Measurements from ENCODE around the gene NRN1L.
A peak's percentile ranks its signal among the peaks of the same experiment; 100 is the strongest.
"Not testable (repeated sequence)": the region's sequence is repeated elsewhere in the genome, so short reads cannot be mapped to it uniquely, and the experiment has no call there.

The NRN1L gene

DNA sequence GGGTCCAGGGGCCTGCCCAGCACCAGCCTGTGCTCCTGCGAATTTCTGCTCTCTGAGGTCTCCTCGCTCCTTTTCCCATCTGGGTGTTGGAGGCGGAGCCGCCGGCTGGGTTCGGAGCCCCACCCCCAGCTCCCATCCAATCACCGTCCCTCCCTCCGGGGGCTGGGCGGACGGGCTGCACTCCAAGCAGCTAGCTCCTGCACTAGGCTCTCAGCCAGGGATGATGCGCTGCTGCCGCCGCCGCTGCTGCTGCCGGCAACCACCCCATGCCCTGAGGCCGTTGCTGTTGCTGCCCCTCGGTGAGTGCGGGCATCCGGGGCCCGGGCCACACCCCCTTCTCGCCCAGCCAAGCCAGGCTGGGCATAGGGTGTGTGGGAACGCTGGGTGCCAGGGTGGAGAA is at the start of gene NRN1L:
Gene NRN1L (plus strand): TSS at position 202 of the 400 bp plus-strand sequence. CDS start 19 bp downstream, at position 221.
- Histone ChIP-seq H3K27me3 (ENCODE audit: insufficient read depth, insufficient read length) (no peaks in the 10 kb centered on the region), H3K9ac (ENCODE audit: insufficient read length, low read depth) (peak within 1 kb of the TSS; percentile 66), H3K4me3 (ENCODE audit: insufficient read length, low read depth) (peak within 1 kb of the TSS; percentile 24), H3K36me3 (ENCODE audit: insufficient read depth, insufficient read length, low read length) (peaks cover 57% of the 10 kb centered on the region), H3K9me3 (ENCODE audit: insufficient read depth, low read length) (no peaks in the 10 kb centered on the region), H3K4me1 (ENCODE audit: insufficient read depth, insufficient read length) (peaks cover 20% of the 10 kb centered on the region)
- peak; percentile 86 for DNase-seq (ENCODE audit: low read depth, low spot score)
- TF ChIP-seq SUZ12 (IDR thresholded peaks at IDR 0.05; ENCODE audit: extremely low read depth, insufficient read depth, insufficient read length): no peak
- TF ChIP-seq YY1 (IDR thresholded peaks at IDR 0.05; ENCODE audit: insufficient read depth, insufficient read length): no peak
- no peak for TF ChIP-seq ZNF274 (IDR thresholded peaks at IDR 0.05; ENCODE audit: low read depth, low read length)

DNA sequence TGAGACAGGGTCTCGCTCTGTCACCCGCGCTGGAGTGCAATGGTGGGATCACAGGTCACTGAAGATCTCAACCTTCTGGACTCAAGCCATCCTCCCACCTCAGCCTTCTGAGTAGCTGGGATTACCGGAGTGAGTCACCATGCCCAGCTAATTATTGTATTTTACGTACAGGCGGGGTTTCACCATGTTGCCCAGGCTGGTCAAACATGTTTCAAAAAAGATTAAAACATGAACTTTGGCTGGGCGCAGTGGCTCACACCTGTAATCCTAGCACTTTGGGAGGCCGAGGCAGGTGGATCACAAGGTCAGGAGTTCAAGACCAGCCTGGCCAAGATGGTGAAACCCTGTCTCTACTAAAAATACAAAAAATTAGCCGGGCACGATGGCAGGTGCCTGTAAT is 47.5 kb upstream of the NRN1L start:
- H3K4me3 ChIP-seq (ENCODE audit: insufficient read length, low read depth); H3K36me3 ChIP-seq (ENCODE audit: insufficient read depth, insufficient read length, low read length); H3K9me3 ChIP-seq (ENCODE audit: insufficient read depth, low read length); H3K4me1 ChIP-seq (ENCODE audit: insufficient read depth, insufficient read length); DNase-seq (ENCODE audit: low read depth, low spot score); H3K27me3 ChIP-seq (ENCODE audit: insufficient read depth, insufficient read length); H3K9ac ChIP-seq (ENCODE audit: insufficient read length, low read depth): not testable (repeated sequence)

DNA sequence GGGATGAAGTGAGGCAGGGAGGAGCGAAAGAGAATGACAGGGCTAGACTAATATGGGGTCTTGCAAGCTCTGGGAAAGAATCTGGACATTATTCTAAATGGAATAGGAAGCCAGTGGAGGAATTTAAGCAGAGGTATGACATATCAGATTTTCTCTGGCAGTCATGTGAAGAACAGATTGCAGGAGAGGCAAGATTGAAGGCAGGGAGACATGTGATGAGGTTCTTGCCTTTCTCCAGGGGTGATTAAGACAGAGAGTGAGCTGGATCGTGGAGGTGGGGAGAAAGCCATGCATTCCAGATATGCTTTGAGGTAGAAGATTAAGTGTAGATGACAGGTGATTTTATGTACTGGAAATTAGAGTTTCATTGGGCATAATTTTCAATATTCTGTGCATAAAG is 46.9 kb upstream of the NRN1L start:
- Histone ChIP-seq H3K9me3 (ENCODE audit: insufficient read depth, low read length) (no peaks in the 10 kb centered on the region), H3K9ac (ENCODE audit: insufficient read length, low read depth) (no peak overlapping the region), H3K4me3 (ENCODE audit: insufficient read length, low read depth) (no peak overlapping the region), H3K4me1 (ENCODE audit: insufficient read depth, insufficient read length) (no peaks in the 10 kb centered on the region), H3K27me3 (ENCODE audit: insufficient read depth, insufficient read length) (peaks cover 5% of the 10 kb centered on the region), H3K36me3 (ENCODE audit: insufficient read depth, insufficient read length, low read length) (peaks cover under 1% of the 10 kb centered on the region)
- no peak for DNase-seq (ENCODE audit: low read depth, low spot score)
- no peak for TF ChIP-seq SUZ12 (IDR thresholded peaks at IDR 0.05; ENCODE audit: extremely low read depth, insufficient read depth, insufficient read length)
- no peak for TF ChIP-seq ZNF274 (IDR thresholded peaks at IDR 0.05; ENCODE audit: low read depth, low read length)

DNA sequence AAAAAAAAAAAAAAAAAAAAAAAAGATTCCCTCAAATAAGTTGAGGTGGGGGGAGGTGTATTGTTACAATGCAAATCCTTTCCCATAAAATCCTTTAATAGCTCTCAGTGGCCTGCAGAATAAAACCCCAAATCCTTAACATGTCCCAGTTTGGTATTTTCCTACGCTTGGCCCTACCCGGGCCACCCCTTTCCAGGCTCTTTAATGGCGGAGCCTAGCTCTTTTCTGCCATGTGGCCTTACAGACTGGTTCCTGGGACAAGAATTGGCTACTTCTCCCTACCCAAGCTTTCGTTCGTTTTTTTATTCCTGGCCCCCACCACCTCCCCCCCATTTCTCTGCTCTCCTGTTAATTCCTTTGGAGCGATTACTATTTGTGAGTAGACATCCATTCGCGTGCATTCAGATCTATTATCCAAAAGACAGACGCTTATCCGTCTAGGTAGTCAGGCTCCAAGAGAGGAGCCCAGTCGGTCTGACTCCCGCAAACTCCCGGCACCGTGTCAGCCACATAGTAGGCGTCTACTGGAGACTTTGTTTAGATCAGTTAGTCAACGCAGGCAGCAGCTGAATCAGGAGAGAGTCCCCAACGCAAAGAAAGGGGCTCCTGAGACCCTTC is 43.4 kb upstream of the NRN1L start:
- no peaks in the 10 kb centered on the region for H3K9me3 ChIP-seq (ENCODE audit: insufficient read depth, low read length)
- no peak for DNase-seq (ENCODE audit: low read depth, low spot score)
- H3K4me1 ChIP-seq (ENCODE audit: insufficient read depth, insufficient read length): peaks cover 4% of the 10 kb centered on the region
- H3K36me3 ChIP-seq (ENCODE audit: insufficient read depth, insufficient read length, low read length): peaks cover 30% of the 10 kb centered on the region
- no peaks in the 10 kb centered on the region for H3K27me3 ChIP-seq (ENCODE audit: insufficient read depth, insufficient read length)
- peak overlapping the region; percentile 95 for H3K4me3 ChIP-seq (ENCODE audit: insufficient read length, low read depth)
- TF ChIP-seq ZNF274 (IDR thresholded peaks at IDR 0.05; ENCODE audit: low read depth, low read length): no peak
- no peak for TF ChIP-seq SUZ12 (IDR thresholded peaks at IDR 0.05; ENCODE audit: extremely low read depth, insufficient read depth, insufficient read length)
- no peak for TF ChIP-seq YY1 (IDR thresholded peaks at IDR 0.05; ENCODE audit: insufficient read depth, insufficient read length)
- peak overlapping the region; percentile 98 for H3K9ac ChIP-seq (ENCODE audit: insufficient read length, low read depth)

DNA sequence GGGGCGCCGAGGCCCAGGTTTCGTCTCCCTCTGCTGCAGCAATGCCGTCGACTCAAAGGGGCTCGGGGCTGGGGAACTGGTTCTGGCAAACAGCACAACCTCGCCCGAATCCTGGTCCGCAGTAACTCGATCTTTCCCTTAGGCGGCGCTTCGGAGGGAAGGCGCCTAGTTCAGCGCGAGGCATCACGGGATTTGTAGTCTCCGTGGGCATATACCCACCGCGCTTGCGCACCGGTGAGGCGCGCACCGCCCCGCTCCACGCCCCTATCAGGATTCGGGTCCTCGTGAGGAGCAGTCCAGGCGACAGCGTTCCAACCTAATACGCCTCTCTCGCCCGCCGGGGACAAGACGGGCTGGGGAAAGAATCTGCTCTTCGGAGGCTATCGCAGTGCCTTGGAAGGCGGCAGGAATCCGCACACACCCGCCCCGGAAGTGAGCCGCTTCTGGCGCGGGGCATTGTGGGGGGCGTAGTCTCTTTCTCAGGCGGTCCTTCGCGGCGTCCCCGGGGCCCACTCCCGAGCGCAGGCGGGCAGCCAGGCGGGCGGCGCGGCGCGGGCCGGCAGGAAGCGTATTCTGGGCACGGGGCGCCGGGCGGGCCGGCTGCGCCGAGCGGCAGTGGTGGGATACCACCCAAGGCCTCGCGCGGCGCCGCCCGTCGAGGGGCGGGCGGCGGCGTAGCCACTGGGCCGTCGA is 42.7 kb upstream of the NRN1L start, which contains the start of gene THAP11:
Gene THAP11 (plus strand): TSS at position 505 of the 693 bp plus-strand sequence. CDS start 235 bp downstream, outside the sequence.
- peak within 1 kb of the TSS; percentile 98 for H3K9ac ChIP-seq (ENCODE audit: insufficient read length, low read depth)
- H3K27me3 ChIP-seq (ENCODE audit: insufficient read depth, insufficient read length): no peaks in the 10 kb centered on the region
- H3K4me3 ChIP-seq (ENCODE audit: insufficient read length, low read depth): peak within 1 kb of the TSS; percentile 95
- peak; percentile 98 for DNase-seq (ENCODE audit: low read depth, low spot score)
- H3K36me3 ChIP-seq (ENCODE audit: insufficient read depth, insufficient read length, low read length): peaks cover 30% of the 10 kb centered on the region
- TF ChIP-seq ZNF274 (IDR thresholded peaks at IDR 0.05; ENCODE audit: low read depth, low read length): no peak
- H3K4me1 ChIP-seq (ENCODE audit: insufficient read depth, insufficient read length): peaks cover 4% of the 10 kb centered on the region
- H3K9me3 ChIP-seq (ENCODE audit: insufficient read depth, low read length): no peaks in the 10 kb centered on the region

DNA sequence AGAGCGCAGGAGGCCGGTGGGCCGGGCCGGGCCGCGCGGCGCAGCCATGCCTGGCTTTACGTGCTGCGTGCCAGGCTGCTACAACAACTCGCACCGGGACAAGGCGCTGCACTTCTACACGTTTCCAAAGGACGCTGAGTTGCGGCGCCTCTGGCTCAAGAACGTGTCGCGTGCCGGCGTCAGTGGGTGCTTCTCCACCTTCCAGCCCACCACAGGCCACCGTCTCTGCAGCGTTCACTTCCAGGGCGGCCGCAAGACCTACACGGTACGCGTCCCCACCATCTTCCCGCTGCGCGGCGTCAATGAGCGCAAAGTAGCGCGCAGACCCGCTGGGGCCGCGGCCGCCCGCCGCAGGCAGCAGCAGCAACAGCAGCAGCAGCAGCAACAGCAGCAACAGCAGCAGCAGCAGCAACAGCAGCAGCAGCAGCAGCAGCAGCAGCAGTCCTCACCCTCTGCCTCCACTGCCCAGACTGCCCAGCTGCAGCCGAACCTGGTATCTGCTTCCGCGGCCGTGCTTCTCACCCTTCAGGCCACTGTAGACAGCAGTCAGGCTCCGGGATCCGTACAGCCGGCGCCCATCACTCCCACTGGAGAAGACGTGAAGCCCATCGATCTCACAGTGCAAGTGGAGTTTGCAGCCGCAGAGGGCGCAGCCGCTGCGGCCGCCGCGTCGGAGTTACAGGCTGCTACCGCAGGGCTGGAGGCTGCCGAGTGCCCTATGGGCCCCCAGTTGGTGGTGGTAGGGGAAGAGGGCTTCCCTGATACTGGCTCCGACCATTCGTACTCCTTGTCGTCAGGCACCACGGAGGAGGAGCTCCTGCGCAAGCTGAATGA is 42.0 kb upstream of the NRN1L start:
- Histone ChIP-seq H3K27me3 (ENCODE audit: insufficient read depth, insufficient read length) (no peaks in the 10 kb centered on the region), H3K9me3 (ENCODE audit: insufficient read depth, low read length) (no peaks in the 10 kb centered on the region), H3K4me1 (ENCODE audit: insufficient read depth, insufficient read length) (peaks cover 4% of the 10 kb centered on the region), H3K9ac (ENCODE audit: insufficient read length, low read depth) (peak overlapping the region; percentile 98), H3K4me3 (ENCODE audit: insufficient read length, low read depth) (peak overlapping the region; percentile 95), H3K36me3 (ENCODE audit: insufficient read depth, insufficient read length, low read length) (peaks cover 30% of the 10 kb centered on the region)
- TF ChIP-seq ZNF274 (IDR thresholded peaks at IDR 0.05; ENCODE audit: low read depth, low read length) (no peak), SUZ12 (IDR thresholded peaks at IDR 0.05; ENCODE audit: extremely low read depth, insufficient read depth, insufficient read length) (no peak), YY1 (IDR thresholded peaks at IDR 0.05; ENCODE audit: insufficient read depth, insufficient read length) (no peak)
- no peak for DNase-seq (ENCODE audit: low read depth, low spot score)

DNA sequence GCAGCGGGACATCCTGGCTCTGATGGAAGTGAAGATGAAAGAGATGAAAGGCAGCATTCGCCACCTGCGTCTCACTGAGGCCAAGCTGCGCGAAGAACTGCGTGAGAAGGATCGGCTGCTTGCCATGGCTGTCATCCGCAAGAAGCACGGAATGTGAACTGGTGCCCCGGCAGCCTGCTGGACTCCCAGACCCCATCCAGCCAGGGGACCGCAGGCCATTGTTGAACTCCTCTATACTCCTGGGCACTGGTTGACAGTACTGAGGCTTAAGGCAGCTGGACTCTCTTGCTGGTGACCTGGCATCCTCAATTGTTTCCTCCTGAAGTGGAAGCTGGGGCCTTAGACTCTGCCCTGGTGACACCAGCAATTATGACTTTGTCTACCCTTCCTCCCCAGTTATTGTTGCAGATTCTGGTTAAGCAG is 41.3 kb upstream of the NRN1L start:
- Histone ChIP-seq H3K4me1 (ENCODE audit: insufficient read depth, insufficient read length) (peaks cover 4% of the 10 kb centered on the region), H3K36me3 (ENCODE audit: insufficient read depth, insufficient read length, low read length) (peaks cover 36% of the 10 kb centered on the region), H3K9me3 (ENCODE audit: insufficient read depth, low read length) (no peaks in the 10 kb centered on the region), H3K4me3 (ENCODE audit: insufficient read length, low read depth) (peak overlapping the region; percentile 95), H3K27me3 (ENCODE audit: insufficient read depth, insufficient read length) (no peaks in the 10 kb centered on the region), H3K9ac (ENCODE audit: insufficient read length, low read depth) (peak overlapping the region; percentile 98)
- no peak for TF ChIP-seq SUZ12 (IDR thresholded peaks at IDR 0.05; ENCODE audit: extremely low read depth, insufficient read depth, insufficient read length)
- TF ChIP-seq ZNF274 (IDR thresholded peaks at IDR 0.05; ENCODE audit: low read depth, low read length): no peak
- no peak for DNase-seq (ENCODE audit: low read depth, low spot score)

Data from NT2/D1 (cell line).